ENCODE measurements around the gene ITGAV.

Gene ITGAV

DNA sequence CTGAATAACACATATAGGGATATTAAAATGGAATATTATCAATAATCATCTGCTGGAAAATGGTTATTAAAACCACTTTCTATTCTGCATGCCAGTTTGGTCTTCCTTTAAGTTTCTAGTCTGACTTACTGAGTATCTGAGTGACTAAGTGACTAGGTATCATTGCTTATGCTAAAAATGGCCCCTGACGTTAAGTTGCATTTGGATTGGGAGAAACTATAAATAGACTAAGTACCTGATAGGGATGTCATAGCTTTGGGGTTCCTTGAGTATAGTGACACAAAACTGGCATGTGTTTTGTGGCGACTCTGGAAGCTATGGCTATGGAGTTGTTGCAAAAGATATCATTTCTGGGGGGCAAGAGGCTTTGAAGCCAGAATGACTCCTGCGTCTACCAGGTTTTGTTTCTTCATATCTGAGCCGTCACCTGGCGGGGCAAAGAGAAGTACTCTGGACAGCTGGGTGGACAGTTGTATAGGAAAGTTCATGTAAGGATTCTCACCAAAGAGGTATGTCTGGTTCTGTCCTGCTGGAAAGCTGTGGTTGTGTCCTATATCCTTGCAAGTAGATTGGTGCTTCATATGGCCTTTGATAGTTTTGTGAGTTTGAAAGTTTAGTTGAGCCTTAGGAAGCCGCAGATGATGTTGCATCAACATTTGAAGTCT, 17.9 kb downstream of the ITGAV start:
- TF ChIP-seq, protein P1, sequence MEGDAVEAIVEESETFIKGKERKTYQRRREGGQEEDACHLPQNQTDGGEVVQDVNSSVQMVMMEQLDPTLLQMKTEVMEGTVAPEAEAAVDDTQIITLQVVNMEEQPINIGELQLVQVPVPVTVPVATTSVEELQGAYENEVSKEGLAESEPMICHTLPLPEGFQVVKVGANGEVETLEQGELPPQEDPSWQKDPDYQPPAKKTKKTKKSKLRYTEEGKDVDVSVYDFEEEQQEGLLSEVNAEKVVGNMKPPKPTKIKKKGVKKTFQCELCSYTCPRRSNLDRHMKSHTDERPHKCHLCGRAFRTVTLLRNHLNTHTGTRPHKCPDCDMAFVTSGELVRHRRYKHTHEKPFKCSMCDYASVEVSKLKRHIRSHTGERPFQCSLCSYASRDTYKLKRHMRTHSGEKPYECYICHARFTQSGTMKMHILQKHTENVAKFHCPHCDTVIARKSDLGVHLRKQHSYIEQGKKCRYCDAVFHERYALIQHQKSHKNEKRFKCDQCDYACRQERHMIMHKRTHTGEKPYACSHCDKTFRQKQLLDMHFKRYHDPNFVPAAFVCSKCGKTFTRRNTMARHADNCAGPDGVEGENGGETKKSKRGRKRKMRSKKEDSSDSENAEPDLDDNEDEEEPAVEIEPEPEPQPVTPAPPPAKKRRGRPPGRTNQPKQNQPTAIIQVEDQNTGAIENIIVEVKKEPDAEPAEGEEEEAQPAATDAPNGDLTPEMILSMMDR (IDR thresholded peaks at IDR 0.05; ENCODE audit: low read depth, low read length, missing control alignments): no peak
- H3K4me3 ChIP-seq (ENCODE audit: low read depth, low read length): no peak overlapping the region
- in situ Hi-C loops (cut with HindIII; ENCODE audit: low sequenced_read_pairs): no loop called here
- DNase-seq (ENCODE audit: low read depth): no peak

DNA sequence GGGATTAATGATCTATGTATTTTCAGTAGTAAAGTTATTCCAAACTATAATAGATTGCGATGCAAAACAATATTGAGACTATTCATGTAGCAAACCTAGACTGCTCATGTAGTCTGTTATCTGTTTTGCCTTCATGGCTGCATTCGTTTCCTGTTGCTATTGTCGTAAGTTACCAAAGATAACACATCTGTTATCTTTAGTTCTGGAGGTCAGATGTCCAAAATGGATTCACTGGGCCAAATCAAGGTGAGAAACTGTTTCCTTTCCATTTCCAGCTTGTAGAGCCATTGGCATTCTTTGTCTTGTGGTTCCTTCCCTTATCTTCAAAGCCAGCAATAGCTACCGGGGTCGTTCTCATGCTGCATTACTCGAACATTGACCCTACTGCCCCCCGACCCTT, 20.9 kb downstream of the ITGAV start:
- TF ChIP-seq, protein P1 (IDR thresholded peaks at IDR 0.05; ENCODE audit: low read depth, low read length, missing control alignments): no peak
- DNase-seq (ENCODE audit: low read depth): no peak

DNA sequence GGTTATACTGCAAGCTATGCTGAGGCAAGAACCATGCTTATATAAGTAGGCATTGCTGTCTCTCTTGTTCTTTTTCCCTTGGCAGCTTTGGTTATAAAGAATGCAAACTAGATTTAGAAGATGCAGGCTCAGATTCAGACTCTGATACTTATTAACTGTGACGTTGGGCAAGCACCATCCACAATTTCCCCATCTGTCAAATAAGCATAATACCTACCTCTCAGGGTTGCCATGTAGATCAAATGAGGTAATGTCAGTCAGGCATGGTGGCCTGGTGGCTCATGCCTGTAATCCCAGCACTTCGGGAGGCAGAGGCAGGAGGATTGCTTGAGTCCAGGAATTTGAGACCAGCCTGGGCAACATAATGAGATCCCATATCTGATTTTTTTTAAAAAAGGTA, 21.7 kb downstream of the ITGAV start:
- in situ Hi-C loops (cut with HindIII; ENCODE audit: low sequenced_read_pairs): no loop called here
- no peak overlapping the region for H3K4me3 ChIP-seq (ENCODE audit: low read depth, low read length)
- no peak for DNase-seq (ENCODE audit: low read depth)
- TF ChIP-seq, protein P1 (IDR thresholded peaks at IDR 0.05; ENCODE audit: low read depth, low read length, missing control alignments): no peak

More for the DNA sequence above, 20.9 kb downstream of the ITGAV start:
- H3K4me3 ChIP-seq (ENCODE audit: low read depth, low read length): no peak overlapping the region
- in situ Hi-C loops (cut with HindIII; ENCODE audit: low sequenced_read_pairs): no loop called here

DNA sequence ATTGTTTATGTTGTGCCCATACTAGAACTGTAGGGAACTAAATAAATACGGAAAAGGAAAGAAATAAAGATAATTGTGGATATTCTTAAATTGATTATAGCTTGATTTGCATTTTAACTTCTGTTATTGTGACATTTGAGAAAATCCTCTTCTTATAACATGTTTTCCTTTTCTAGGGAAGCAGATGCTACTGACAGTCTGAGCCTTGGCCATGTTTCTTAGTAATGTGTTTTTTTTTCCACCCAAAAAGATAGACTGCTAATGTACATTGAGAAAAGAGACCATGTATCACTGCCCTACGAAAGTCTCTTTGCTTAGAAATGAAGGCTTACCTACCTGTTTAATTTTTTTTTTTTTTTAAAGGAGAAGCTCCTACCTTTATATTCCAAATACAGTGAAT, 22.2 kb downstream of the ITGAV start:
- in situ Hi-C loops (cut with HindIII; ENCODE audit: low sequenced_read_pairs): no loop called here
- TF ChIP-seq, protein P1 (IDR thresholded peaks at IDR 0.05; ENCODE audit: low read depth, low read length, missing control alignments): no peak
- H3K4me3 ChIP-seq (ENCODE audit: low read depth, low read length): no peak overlapping the region
- DNase-seq (ENCODE audit: low read depth): no peak

DNA sequence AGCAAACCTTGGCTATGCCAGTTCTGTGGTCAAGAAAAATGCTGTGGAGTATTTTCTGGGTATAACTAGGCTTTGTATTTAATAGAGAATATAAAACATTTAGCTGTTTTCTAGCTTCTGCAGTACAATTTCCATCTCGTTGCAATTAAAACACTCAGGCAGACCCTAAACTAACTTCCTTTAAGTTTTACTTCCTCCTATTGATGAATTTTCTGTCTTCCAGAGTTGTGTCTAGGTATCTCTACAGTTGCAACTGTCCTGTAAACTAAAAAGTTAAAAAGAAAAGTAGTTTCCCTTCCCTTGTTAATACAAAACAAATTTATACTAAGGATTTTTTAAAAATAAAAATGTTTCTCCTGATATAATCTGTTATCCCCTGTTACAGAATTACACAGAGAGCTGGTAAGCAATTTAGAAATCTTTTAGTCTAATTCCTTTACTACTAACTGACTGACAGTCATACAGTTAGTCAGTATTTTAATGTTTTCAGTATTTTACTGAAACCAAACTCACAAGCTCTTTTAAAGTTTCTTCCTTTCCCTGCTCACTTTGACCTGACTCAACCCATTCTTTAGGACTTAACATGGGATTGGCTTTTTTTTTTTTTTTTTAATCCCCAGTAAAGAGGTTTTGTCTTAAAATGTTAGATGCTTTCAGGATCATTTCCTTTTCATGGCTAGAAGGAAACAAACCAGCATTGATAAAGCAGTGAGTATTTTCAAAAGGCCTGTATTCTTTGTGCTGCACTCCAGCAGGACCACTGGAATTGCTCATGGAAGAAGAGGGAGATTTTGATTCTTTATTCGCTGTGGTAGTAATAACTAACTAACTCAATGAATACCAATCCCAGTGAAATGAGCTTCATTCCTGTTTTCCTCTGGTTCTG, 22.9 kb downstream of the ITGAV start:
- DNase-seq (ENCODE audit: low read depth): no peak
- TF ChIP-seq, protein P1 (IDR thresholded peaks at IDR 0.05; ENCODE audit: low read depth, low read length, missing control alignments): no peak
- H3K4me3 ChIP-seq (ENCODE audit: low read depth, low read length): no peak overlapping the region
- in situ Hi-C loops (cut with HindIII; ENCODE audit: low sequenced_read_pairs): no loop called here

DNA sequence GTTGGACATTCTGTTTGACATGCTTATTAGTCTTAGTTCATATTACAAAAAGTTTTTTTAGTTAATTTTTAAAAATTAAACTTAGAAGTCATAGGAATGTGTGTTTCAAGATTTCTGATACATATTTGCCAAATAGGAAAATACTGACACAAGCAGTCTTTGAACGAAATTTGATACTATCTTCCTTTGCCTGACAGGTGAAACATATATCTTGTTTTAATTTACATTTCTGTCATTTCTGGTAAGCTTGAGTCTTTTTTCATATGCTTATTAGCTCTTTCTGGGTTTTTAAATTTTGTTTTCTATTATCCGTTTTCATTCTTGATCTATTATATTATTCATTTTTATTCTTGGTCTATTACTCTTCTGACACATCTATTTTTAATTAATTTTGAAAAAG, 24.5 kb downstream of the ITGAV start:
- in situ Hi-C loops (cut with HindIII; ENCODE audit: low sequenced_read_pairs): no loop called here
- DNase-seq (ENCODE audit: low read depth): no peak
- TF ChIP-seq, protein P1 (IDR thresholded peaks at IDR 0.05; ENCODE audit: low read depth, low read length, missing control alignments): no peak
- no peak overlapping the region for H3K4me3 ChIP-seq (ENCODE audit: low read depth, low read length)

Measured in astrocyte of the cerebellum (primary cell).